SW480 (cell line): ENCODE results near the gene RABGGTA.

Source experiments
- DNase-seq: peaks from one replicate; pipeline ENCODE4 v3.0.0-alpha.2; 2016; ENCODE audit warnings: low spot score

The RABGGTA gene, protein sequence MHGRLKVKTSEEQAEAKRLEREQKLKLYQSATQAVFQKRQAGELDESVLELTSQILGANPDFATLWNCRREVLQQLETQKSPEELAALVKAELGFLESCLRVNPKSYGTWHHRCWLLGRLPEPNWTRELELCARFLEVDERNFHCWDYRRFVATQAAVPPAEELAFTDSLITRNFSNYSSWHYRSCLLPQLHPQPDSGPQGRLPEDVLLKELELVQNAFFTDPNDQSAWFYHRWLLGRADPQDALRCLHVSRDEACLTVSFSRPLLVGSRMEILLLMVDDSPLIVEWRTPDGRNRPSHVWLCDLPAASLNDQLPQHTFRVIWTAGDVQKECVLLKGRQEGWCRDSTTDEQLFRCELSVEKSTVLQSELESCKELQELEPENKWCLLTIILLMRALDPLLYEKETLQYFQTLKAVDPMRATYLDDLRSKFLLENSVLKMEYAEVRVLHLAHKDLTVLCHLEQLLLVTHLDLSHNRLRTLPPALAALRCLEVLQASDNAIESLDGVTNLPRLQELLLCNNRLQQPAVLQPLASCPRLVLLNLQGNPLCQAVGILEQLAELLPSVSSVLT

DNA sequence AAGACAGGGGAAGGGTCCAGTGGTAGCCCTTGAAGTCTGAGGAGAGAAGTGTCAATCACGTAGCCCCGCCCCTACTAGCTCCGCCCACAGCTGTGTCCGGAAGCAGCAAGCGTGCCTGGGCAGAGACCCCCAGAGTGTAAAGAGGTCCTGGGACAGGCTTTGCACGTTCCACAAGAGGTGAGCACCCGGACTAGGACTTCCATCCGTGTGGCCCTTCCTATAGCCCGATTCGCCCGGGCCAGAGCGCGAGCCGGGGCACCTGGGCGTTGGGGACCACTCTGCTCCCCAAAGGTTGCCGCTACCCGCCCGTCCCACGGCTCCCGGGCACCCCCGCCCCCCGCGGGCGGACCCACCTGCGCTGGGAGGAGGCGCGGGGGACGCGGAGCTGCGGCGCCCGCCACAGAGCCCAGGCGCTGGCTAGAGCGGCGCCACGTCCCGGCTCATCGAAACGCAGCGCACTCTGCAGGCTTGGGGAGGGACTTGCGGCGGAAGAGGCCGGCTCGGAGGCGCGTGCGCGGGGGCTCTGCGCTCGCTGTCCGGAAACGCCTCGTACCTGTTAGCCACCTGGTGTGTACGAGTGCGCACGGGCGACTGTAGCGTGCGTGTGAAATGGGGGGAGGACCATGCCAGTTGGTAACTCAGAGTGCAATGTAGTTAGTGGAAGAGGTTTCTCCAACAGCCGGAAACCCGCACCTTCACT is at the start of gene RABGGTA:
Gene RABGGTA, minus strand, starts transcription at position 464 of the 700 bp plus-strand sequence. CDS start 482 bp downstream, outside the sequence.
- DNase-seq, result peak; percentile 90

DNA sequence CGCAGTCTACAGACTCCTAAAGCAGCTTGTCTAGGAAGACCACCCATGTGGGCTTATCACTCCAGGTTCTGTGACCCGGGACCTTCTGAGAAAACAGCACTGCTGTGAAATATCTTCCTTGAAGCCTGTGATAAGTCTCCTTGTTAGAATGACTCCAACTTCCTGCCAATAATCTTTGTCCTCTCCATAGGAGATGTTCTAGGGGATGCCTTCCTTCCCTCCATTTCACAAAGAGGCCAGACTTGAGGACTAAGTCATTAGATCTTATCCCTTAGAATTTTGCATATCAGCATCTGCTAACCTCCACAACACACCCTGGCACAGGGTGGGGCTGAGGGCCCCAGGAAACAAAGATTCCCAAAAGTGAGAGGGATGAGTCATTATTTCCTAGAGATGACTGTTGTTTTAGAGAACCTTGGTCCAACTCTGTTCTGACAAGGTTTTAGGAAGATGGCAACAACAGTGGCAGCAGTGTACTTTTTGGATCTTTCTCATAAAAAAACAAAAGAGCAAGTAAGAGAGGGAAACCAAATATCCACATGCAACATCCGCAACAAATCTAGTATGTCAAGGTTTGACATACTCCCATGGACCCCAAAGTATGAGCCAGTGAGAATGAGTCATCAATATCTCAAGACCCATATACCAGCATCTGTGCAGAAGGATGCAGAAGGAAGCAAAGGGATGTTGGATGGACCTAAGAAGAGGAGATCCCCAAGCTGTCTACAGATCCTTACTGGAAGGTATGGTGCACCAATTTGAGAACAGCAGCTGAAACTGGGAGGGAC is 45.9 kb upstream of the RABGGTA start:
- peak; percentile 45 for DNase-seq

- no peak for DNase-seq
Measured at GRCh38 chr14:24316597-24316950, 45.2 kb upstream of the RABGGTA start.

- DNase-seq, result peak; percentile 60
Measured at GRCh38 chr14:24315807-24316596, 44.6 kb upstream of the RABGGTA start.

- no peak for DNase-seq
Measured at GRCh38 chr14:24315243-24315806, 43.9 kb upstream of the RABGGTA start.

GRCh38 chr14:24314377-24315193 is 43.2 kb upstream of the RABGGTA start:
- DNase-seq, result no peak

DNA sequence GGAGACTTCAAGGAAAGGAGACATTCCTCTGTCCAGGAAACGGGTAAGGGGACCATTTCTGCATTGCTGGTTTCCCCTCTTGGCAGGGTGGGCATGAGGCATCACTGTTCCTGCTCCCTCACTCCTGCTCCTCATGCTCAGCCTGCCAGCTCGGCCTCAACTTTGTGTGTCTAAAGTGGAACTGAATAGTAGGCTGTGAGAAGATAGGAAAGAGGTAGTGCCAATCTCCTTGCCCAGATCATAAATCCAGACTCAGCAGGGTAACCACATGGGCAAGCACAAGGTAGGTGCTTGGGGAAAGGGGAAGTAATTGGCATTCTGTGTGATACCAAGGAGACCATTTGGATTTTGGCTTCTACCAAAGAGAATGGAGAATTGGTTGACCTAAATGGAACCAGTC is 42.5 kb upstream of the RABGGTA start:
- no peak for DNase-seq

- no peak for DNase-seq
Measured at GRCh38 chr14:24312736-24313507, 41.5 kb upstream of the RABGGTA start.

GRCh38 chr14:24311837-24312615 is 40.6 kb upstream of the RABGGTA start:
- DNase-seq, result no peak

GRCh38 chr14:24310646-24311604 is 39.5 kb upstream of the RABGGTA start, which contains the start of gene LTB4R:
LTB4R (plus strand) TSS chr14:24311502; CDS start chr14:24315652, 4,150 bp downstream.
- DNase-seq, result no peak

- no peak for DNase-seq
Measured at GRCh38 chr14:24310265-24310645, 38.9 kb upstream of the RABGGTA start.

- DNase-seq, result no peak
Measured at GRCh38 chr14:24309538-24310264, 38.3 kb upstream of the RABGGTA start, which contains the start of gene LTB4R2. LTB4R2 (plus strand) TSS chr14:24310140; CDS start chr14:24310665, 525 bp downstream.

GRCh38 chr14:24308342-24309124 is 37.1 kb upstream of the RABGGTA start:
- no peak for DNase-seq

- peak; percentile 41 for DNase-seq
Measured at GRCh38 chr14:24307575-24308341, 36.4 kb upstream of the RABGGTA start, which contains the start of gene CIDEB. CIDEB (minus strand) TSS chr14:24307977; CDS start chr14:24307858, 119 bp downstream.

GRCh38 chr14:24307156-24307574 is 35.8 kb upstream of the RABGGTA start:
- DNase-seq, result no peak
